Omental fat pad (tissue), 4 donors: ENCODE data around the gene SDK2. TPM values are rescaled to one million over a fixed set of nuclear protein-coding genes. Genes with fewer than 3 reads are reported as not detected.

Source experiments
- ATAC-seq: fragments of 150-250 bp; one replicate; pipeline ENCODE4 v1.9.1; 2016; ENCODE audit warnings: mild to moderate bottlenecking, moderate library complexity; ENCODE audit not compliant: low FRiP score
- DNase-seq: peaks from one replicate; pipeline ENCODE4 v3.0.0-alpha.2; 2019; ENCODE audit warnings: low spot score
- total RNA-seq, 4 donors: library from RNA; depleted of rRNA; stranded (reverse); fragments of >200 nt; gene quantifications; one replicate each; pipeline ENCODE4 v1.1.0, GENCODE V29; 2016
- TF ChIP-seq, protein P1 (sequence below), 3 donors: fragments of 450-650 bp; IDR thresholded peaks; one replicate each; pipeline ENCODE4 v1.5.1; 2016 to 2017; ENCODE audit warnings: antibody characterized with exemption in 3 of 3, mild to moderate bottlenecking in 3 of 3, moderate library complexity in 2 of 3

Gene SDK2
- total RNA-seq, 4 donors from 2014 or later = 0.46 to 1.4 (median 0.64) TPM

- ATAC-seq (no peak), DNase-seq (no peak)
- TF ChIP-seq, protein P1, sequence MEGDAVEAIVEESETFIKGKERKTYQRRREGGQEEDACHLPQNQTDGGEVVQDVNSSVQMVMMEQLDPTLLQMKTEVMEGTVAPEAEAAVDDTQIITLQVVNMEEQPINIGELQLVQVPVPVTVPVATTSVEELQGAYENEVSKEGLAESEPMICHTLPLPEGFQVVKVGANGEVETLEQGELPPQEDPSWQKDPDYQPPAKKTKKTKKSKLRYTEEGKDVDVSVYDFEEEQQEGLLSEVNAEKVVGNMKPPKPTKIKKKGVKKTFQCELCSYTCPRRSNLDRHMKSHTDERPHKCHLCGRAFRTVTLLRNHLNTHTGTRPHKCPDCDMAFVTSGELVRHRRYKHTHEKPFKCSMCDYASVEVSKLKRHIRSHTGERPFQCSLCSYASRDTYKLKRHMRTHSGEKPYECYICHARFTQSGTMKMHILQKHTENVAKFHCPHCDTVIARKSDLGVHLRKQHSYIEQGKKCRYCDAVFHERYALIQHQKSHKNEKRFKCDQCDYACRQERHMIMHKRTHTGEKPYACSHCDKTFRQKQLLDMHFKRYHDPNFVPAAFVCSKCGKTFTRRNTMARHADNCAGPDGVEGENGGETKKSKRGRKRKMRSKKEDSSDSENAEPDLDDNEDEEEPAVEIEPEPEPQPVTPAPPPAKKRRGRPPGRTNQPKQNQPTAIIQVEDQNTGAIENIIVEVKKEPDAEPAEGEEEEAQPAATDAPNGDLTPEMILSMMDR (IDR thresholded peaks at IDR 0.05) = no peak
Observed at GRCh38 chr17:73497721-73498120, 146.5 kb downstream of the SDK2 start.

- TF ChIP-seq, protein P1 (IDR thresholded peaks at IDR 0.05) = no peak
- ATAC-seq = no peak
- no peak for DNase-seq
Observed at GRCh38 chr17:73496232-73496631, 148.0 kb downstream of the SDK2 start.

- no peak for DNase-seq
- TF ChIP-seq, protein P1 (IDR thresholded peaks at IDR 0.05) = no peak
- no peak for ATAC-seq
Observed at GRCh38 chr17:73495641-73496040, 148.6 kb downstream of the SDK2 start.

- TF ChIP-seq, protein P1 (IDR thresholded peaks at IDR 0.05) = no peak
- ATAC-seq = no peak
Observed at GRCh38 chr17:73494950-73495349, 149.3 kb downstream of the SDK2 start.

GRCh38 chr17:73493956-73494926 lies 150.0 kb downstream of the SDK2 start:
- TF ChIP-seq, protein P1 (IDR thresholded peaks at IDR 0.05) = no peak
- no peak for DNase-seq
- no peak for ATAC-seq

More at GRCh38 chr17:73494950-73495349, 149.3 kb downstream of the SDK2 start:
- DNase-seq = no peak

DNA sequence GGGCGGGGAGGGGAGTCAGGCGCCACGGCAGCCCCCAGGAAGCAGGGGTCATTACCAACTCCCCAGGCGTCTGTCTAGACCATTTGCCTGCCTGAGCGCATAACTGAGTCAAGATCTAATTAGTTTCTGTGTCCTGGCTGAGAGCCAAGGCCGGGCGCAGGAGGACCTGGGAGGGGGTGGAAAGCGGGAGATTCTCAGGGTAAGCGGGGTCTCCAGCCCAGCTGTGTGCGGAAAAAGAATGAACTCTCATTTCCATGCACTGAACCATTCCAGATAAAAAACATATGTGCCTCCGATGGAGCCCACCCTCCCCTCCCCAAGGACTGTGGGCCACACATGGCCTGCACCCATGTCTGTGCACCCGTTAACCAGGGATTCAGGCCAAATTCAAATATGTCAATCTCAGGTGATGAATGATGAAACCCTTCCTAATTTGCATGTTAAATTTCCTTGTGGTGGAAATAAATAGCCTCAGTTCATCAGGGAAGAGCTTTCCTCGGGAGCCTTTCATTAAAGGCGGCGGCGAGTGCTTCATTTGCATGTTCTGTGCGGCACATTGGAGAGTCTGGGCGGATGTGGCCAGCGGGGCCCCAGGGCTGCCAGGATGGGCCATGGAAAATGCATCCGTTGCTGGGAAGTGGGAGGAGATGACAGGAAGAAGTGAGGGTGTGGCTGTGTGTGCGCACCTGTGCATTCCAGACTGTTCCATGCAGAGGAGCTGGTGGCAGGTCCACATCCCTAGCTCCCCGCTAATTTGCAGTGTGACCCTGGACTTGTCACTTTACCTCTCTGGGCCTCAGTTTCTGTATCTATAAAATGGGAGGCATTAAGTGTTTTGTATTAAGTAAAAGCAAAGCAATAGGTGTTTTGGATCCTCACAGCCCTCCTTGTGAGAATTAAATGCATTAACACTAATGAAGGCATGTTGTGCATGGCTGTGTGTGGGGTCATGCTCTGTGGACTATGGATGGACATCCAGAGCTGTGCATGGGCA lies 151.1 kb downstream of the SDK2 start:
- no peak for DNase-seq
- TF ChIP-seq, protein P1 (IDR thresholded peaks at IDR 0.05) = no peak
- ATAC-seq = no peak
